Thoracic aorta (tissue), 2 donors: ENCODE data around the gene ZNF17. TPM values are rescaled to one million over a fixed set of nuclear protein-coding genes. Genes with fewer than 3 reads are reported as not detected.

ENCODE experiments used
- ATAC-seq: fragments of 150-250 bp; one replicate; pipeline ENCODE4 v1.8.0; 2017; ENCODE audit warnings: low read depth; ENCODE audit not compliant: insufficient number of reproducible peaks, low FRiP score
- DNase-seq: peaks from one replicate; pipeline ENCODE4 v3.0.0-alpha.2; 2020; ENCODE audit warnings: low spot score
- H3K27ac ChIP-seq, 2 donors: fragments of 200-600 bp; sonication (generic); 1 replicate in 1 of 2; 2 replicates in 1 of 2; pipeline ENCODE4 v1.5.1; 2016; ENCODE audit warnings: mild to moderate bottlenecking in 2 of 2, moderate library complexity in 2 of 2
- H3K27me3 ChIP-seq: fragments of 200-600 bp; sonication (generic); replicated peaks from 2 replicates; pipeline ENCODE4 v1.6.0; 2016; ENCODE audit warnings: mild to moderate bottlenecking; ENCODE audit not compliant: insufficient read depth
- H3K36me3 ChIP-seq: fragments of 200-600 bp; sonication (generic); one replicate; pipeline ENCODE4 v1.5.1; 2016
- H3K4me1 ChIP-seq, 2 donors: fragments of 200-600 bp; sonication (generic); 1 replicate in 1 of 2; 2 replicates in 1 of 2; pipeline versions ENCODE4 v1.5.1 to v1.6.0; 2016; ENCODE audit warnings: low read depth in 2 of 2, mild to moderate bottlenecking in 1 of 2; ENCODE audit not compliant: control insufficient read depth in 1 of 2
- H3K4me3 ChIP-seq: fragments of 200-600 bp; sonication (generic); 2 replicates; pipeline ENCODE4 v1.5.1; 2016; ENCODE audit warnings: mild to moderate bottlenecking
- H3K9me3 ChIP-seq: fragments of 200-600 bp; sonication (generic); 2 replicates; pipeline ENCODE4 v1.5.1; 2016
- total RNA-seq, 2 donors: library from RNA; depleted of rRNA; stranded (reverse); fragments of >200 nt; gene quantifications; one replicate each; pipeline versions ENCODE4 v1.1.0 to v1.2.3, GENCODE V29; 2016
- TF ChIP-seq, protein P1 (sequence below): fragments of 200-600 bp; sonication (generic); IDR thresholded peaks from one replicate; pipeline ENCODE4 v1.5.1; 2019; ENCODE audit warnings: antibody characterized with exemption

Gene ZNF17
- total RNA-seq, 2 donors from 2014 or later, result 11.2 to 17.5 TPM

GRCh38 chr19:57443121-57443696, 32.2 kb downstream of the ZNF17 start:
- peaks cover 62% of the 10 kb centered on the region for H3K9me3 ChIP-seq
- H3K4me1 ChIP-seq, result no peaks in the 10 kb centered on the region
- H3K27me3 ChIP-seq, result no peaks in the 10 kb centered on the region
- H3K4me3 ChIP-seq, result no peak overlapping the region
- ATAC-seq (no peak), DNase-seq (no peak)
- no peak overlapping the region for H3K27ac ChIP-seq
- TF ChIP-seq, protein P1, sequence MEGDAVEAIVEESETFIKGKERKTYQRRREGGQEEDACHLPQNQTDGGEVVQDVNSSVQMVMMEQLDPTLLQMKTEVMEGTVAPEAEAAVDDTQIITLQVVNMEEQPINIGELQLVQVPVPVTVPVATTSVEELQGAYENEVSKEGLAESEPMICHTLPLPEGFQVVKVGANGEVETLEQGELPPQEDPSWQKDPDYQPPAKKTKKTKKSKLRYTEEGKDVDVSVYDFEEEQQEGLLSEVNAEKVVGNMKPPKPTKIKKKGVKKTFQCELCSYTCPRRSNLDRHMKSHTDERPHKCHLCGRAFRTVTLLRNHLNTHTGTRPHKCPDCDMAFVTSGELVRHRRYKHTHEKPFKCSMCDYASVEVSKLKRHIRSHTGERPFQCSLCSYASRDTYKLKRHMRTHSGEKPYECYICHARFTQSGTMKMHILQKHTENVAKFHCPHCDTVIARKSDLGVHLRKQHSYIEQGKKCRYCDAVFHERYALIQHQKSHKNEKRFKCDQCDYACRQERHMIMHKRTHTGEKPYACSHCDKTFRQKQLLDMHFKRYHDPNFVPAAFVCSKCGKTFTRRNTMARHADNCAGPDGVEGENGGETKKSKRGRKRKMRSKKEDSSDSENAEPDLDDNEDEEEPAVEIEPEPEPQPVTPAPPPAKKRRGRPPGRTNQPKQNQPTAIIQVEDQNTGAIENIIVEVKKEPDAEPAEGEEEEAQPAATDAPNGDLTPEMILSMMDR, result no peak
- peaks cover 16% of the 10 kb centered on the region for H3K36me3 ChIP-seq

DNA sequence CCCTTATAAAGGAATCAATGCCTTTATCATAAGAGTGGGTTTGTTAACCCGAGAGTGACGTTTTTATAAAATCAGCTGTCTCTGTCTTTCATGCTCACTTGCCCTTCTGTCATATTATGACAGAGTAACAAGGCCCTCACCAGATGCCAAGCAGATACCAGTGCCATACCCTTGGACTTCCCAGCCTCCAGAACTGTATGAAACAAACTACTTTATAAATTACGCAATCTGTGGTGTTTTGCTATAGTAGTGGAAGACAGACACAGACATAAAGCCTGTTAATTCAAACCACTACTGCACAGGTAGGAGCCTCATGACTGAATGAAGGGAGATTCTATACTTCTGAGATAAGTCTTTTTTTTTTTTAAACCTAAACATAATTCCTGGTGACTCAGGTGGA, 41.3 kb downstream of the ZNF17 start:
- H3K27me3 ChIP-seq, result no peaks in the 10 kb centered on the region
- no peaks in the 10 kb centered on the region for H3K36me3 ChIP-seq
- H3K27ac ChIP-seq, result no peak overlapping the region
- no peak overlapping the region for H3K4me3 ChIP-seq
- H3K9me3 ChIP-seq, result peaks cover 51% of the 10 kb centered on the region
- no peaks in the 10 kb centered on the region for H3K4me1 ChIP-seq
- DNase-seq (no peak), ATAC-seq (no peak)
- TF ChIP-seq, protein P1, result no peak

- TF ChIP-seq, protein P1, result no peak
These were observed 54.9 kb downstream of the ZNF17 start for GRCh38 chr19:57465680-57466381.

DNA sequence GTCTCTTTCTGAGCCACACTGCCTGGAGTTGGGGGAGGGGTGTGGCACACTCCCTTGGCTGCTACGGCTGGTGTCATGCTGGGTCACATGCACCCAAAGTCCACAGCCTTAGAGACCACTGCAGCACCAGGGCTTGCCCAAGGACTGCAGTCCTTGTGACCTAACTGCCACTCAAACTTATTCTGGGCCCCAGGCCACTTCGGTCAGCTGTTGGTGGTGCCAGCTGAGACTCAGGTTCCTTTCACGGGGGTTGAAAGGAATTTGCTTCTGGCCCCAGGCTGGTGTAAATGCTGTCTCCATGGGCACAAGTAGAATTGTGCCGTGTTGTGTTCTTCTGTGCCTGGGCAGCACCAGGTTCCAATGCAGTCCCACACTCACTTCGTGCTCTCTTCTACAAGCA, 55.5 kb downstream of the ZNF17 start:
- Histone ChIP-seq H3K9me3 (peaks cover 79% of the 10 kb centered on the region), H3K36me3 (peaks cover 10% of the 10 kb centered on the region)
- TF ChIP-seq, protein P1, result no peak

More at GRCh38 chr19:57465680-57466381, 54.9 kb downstream of the ZNF17 start:
- ATAC-seq, result no peak
- H3K27me3 ChIP-seq, result no peaks in the 10 kb centered on the region
- no peaks in the 10 kb centered on the region for H3K4me1 ChIP-seq
- H3K27ac ChIP-seq, result no peak overlapping the region
- DNase-seq, result no peak
- peaks cover 74% of the 10 kb centered on the region for H3K9me3 ChIP-seq
- peaks cover 10% of the 10 kb centered on the region for H3K36me3 ChIP-seq
- no peak overlapping the region for H3K4me3 ChIP-seq

More for the DNA sequence above, 55.5 kb downstream of the ZNF17 start:
- Histone ChIP-seq H3K4me1 (no peaks in the 10 kb centered on the region), H3K4me3 (no peak overlapping the region), H3K27me3 (no peaks in the 10 kb centered on the region), H3K27ac (no peak overlapping the region)
- ATAC-seq, result no peak
- DNase-seq, result no peak

Other genes with a start within 250 kb of the ZNF17 start
- not detected for gene DUXA, start 243.7 kb upstream of the ZNF17 start, total RNA-seq
- 10 to 100 TPM; 60.0 to 65.4 TPM for gene ZNF264, start 219.7 kb upstream of the ZNF17 start, total RNA-seq
- gene AURKC, start 180.1 kb upstream of the ZNF17 start, total RNA-seq, result 1 to 10 TPM; 1.1 to 2.2 TPM
- 10 to 100 TPM; 23.0 to 30.7 TPM for gene ZNF805, start 170.5 kb upstream of the ZNF17 start, total RNA-seq
- gene ZNF460, start 130.7 kb upstream of the ZNF17 start, total RNA-seq, result 100 to 1,000 TPM in 1 of 2 donors, 10 to 100 TPM in 1; 81.4 to 118 TPM
- gene ZNF543, start 90.7 kb upstream of the ZNF17 start, total RNA-seq, result 1 to 10 TPM; 7.6 to 9.7 TPM
- gene ZNF304, start 59.9 kb upstream of the ZNF17 start, total RNA-seq, result 1 to 10 TPM; 6.2 to 7.5 TPM
- gene TRAPPC2B, start 47.6 kb upstream of the ZNF17 start, total RNA-seq, result 1 to 10 TPM; 2.0 to 9.5 TPM
- gene ZNF547, start 47.6 kb upstream of the ZNF17 start, total RNA-seq, result 1 to 10 TPM in 1 of 2 donors, under 1 TPM in 1; 0.68 to 3.4 TPM
- 10 to 100 TPM; 48.2 to 49.1 TPM for gene ZNF548, start 21.3 kb upstream of the ZNF17 start, total RNA-seq
- gene ZNF749, start 24.2 kb downstream of the ZNF17 start, total RNA-seq, result 10 to 100 TPM in 1 of 2 donors, 1 to 10 TPM in 1; 3.0 to 19.2 TPM
- 1 to 10 TPM in 1 of 2 donors, under 1 TPM in 1; 0.95 to 1.5 TPM for gene VN1R1, start 46.0 kb downstream of the ZNF17 start, total RNA-seq
- gene ZNF772, start 66.4 kb downstream of the ZNF17 start, total RNA-seq, result 1 to 10 TPM; 2.7 to 6.6 TPM
- gene ZNF419, start 76.6 kb downstream of the ZNF17 start, total RNA-seq, result 10 to 100 TPM; 11.6 to 13.1 TPM
- 1 to 10 TPM; 4.3 to 9.5 TPM for gene ZNF773, start 88.8 kb downstream of the ZNF17 start, total RNA-seq
- 1 to 10 TPM; 5.7 to 8.3 TPM for gene ZNF549, start 116.2 kb downstream of the ZNF17 start, total RNA-seq
- 1 to 10 TPM; 6.3 to 6.5 TPM for gene ZNF550, start 148.7 kb downstream of the ZNF17 start, total RNA-seq
- 1 to 10 TPM; 1.6 to 4.1 TPM for gene ZNF416, start 167.8 kb downstream of the ZNF17 start, total RNA-seq
- 10 to 100 TPM in 1 of 2 donors, 1 to 10 TPM in 1; 5.4 to 29.2 TPM for gene ZIK1, start 173.0 kb downstream of the ZNF17 start, total RNA-seq
- gene ZNF530, start 188.7 kb downstream of the ZNF17 start, total RNA-seq, result 1 to 10 TPM; 3.8 to 7.4 TPM
- gene ZNF134, start 203.1 kb downstream of the ZNF17 start, total RNA-seq, result 10 to 100 TPM; 18.4 to 43.7 TPM
- gene ZNF211, start 222.0 kb downstream of the ZNF17 start, total RNA-seq, result 10 to 100 TPM; 12.5 to 15.7 TPM